ENCODE data around the gene UVSSA. TPM values are rescaled to one million over a fixed set of nuclear protein-coding genes. Genes with fewer than 3 reads are reported as not detected.
"Not testable (repeated sequence)": the region's sequence is repeated elsewhere in the genome, so short reads cannot be mapped to it uniquely, and the experiment has no call there.

The UVSSA gene
- total and polyA plus RNA-seq, 9 of the 15 experiments (the other 6 are each of a cell fraction or from before 2014, with no cell fraction given): 0.21 to 14.6 (median 3.3) TPM

DNA sequence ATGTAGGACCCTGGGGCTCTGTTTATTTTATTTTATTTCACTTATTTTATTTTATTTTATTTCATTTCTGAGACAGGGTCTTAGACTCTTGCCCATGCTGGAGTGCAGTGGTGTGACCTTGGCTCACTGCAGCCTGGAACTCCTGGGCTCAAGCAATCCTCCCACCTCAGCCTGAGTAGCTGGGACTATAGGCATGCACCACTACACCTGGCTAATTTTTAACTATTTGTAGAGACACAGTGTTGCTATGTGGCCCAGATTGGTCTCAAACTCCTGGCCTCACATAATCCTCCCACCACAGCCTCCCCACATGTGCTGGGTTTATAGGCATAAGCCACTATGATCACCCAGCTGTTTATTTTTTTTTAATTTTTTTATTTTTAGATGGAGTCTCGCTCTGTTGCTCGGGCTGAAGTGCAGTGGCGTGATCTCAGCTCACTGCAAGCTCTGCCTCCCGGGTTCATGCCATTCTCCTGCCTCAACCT is 96.7 kb downstream of the UVSSA start:
- H3K27ac ChIP-seq (ENCODE audit: extremely low read depth, low read depth, low read length); DNase-seq (ENCODE audit: extremely low read depth in 1 of 4, low spot score in 3 of 4); H4K20me1 ChIP-seq (replicated peaks; ENCODE audit: control insufficient read depth, insufficient read depth, low read length); H3K9me1 ChIP-seq (ENCODE audit: control insufficient read depth, insufficient read depth, low read length); BruUV-seq (replicated peaks); H2AFZ ChIP-seq (ENCODE audit: low read depth, low read length); FAIRE-seq; POLR2A ChIA-PET; H3K4me1 ChIP-seq (replicated peaks in 1 of 2; ENCODE audit: control insufficient read depth in 2 of 2, insufficient read depth in 2 of 2, low read length in 2 of 2); H3K9ac ChIP-seq (ENCODE audit: insufficient read depth in 1 of 2, low read depth in 2 of 2, low read length in 2 of 2); H3K79me2 ChIP-seq (ENCODE audit: control insufficient read depth, insufficient read depth, low read length); in situ Hi-C loops (cut with MboI); H3K4me2 ChIP-seq (ENCODE audit: insufficient read depth, low read length); H3K36me3 ChIP-seq (ENCODE audit: control insufficient read depth, insufficient read depth, low read length); CTCF ChIA-PET (ENCODE audit: low intra/inter-chr PET ratio); ATAC-seq; H3K4me3 ChIP-seq; intact Hi-C loops (cut with micrococcal nuclease); H3K9me3 ChIP-seq (replicated peaks; ENCODE audit: control insufficient read depth, insufficient read depth, low read depth, low read length): not testable (repeated sequence)
- peaks cover 0 to 33% of the 10 kb centered on the region in 2 experiments; a peak in 2 of 5 replicates for H3K27me3 ChIP-seq (ENCODE audit: control insufficient read depth in 2 of 2, insufficient read depth in 2 of 2, low read length in 2 of 2)
- WGBS (ENCODE audit: insufficient coverage, low coverage, missing lambda C conversion rate): 0% methylated on average over 4 of the region's 4 CpGs

Other genes starting within 250 kb of the UVSSA start
- gene RNF212, start 233.6 kb upstream of the UVSSA start, total RNA-seq (2014; rRNA removed): not detected in 2 replicates
- gene RNF212, start 233.6 kb upstream of the UVSSA start, total RNA-seq (2014; rRNA removed; fragmentation: Illumina TruSeq; extraction: Trizol): not detected in 2 replicates
- gene RNF212, start 233.6 kb upstream of the UVSSA start, total RNA-seq (2015; rRNA removed; fragmentation: Illumina TruSeq; extraction: Trizol): not detected in 2 replicates
- gene RNF212, start 233.6 kb upstream of the UVSSA start, total RNA-seq (2021): not detected in 2 replicates
- not detected in 2 replicates for gene RNF212, start 233.6 kb upstream of the UVSSA start, polyA plus RNA-seq (2011; rRNA removed)
- gene RNF212, start 233.6 kb upstream of the UVSSA start, polyA plus RNA-seq (2014; fragmentation: Illumina TruSeq; extraction: Trizol): not detected in 2 replicates
- not detected for gene RNF212, start 233.6 kb upstream of the UVSSA start, polyA plus RNA-seq (2014; fragmentation: Nextera tagmentation; extraction: Ambion mirVana)
- gene RNF212, start 233.6 kb upstream of the UVSSA start, polyA plus RNA-seq (2014; rRNA removed): 0.04 TPM in 1 of 2 replicates, not detected in the other
- 0.65 and 1.1 TPM in 2 replicates for gene SPON2, start 174.6 kb upstream of the UVSSA start, total RNA-seq (2014; rRNA removed)
- 0.54 and 0.69 TPM in 2 replicates for gene SPON2, start 174.6 kb upstream of the UVSSA start, total RNA-seq (2014; rRNA removed; fragmentation: Illumina TruSeq; extraction: Trizol)
- 0.57 and 0.83 TPM in 2 replicates for gene SPON2, start 174.6 kb upstream of the UVSSA start, total RNA-seq (2015; rRNA removed; fragmentation: Illumina TruSeq; extraction: Trizol)
- 1.4 and 1.8 TPM in 2 replicates for gene SPON2, start 174.6 kb upstream of the UVSSA start, total RNA-seq (2021)
- 2.2 and 4.8 TPM in 2 replicates for gene SPON2, start 174.6 kb upstream of the UVSSA start, polyA plus RNA-seq (2011; rRNA removed)
- gene SPON2, start 174.6 kb upstream of the UVSSA start, polyA plus RNA-seq (2014; fragmentation: Illumina TruSeq; extraction: Trizol): 0.74 and 1.1 TPM in 2 replicates
- under 1 TPM; 0.21 to 0.27 TPM for gene SPON2, start 174.6 kb upstream of the UVSSA start, polyA plus RNA-seq (2014; fragmentation: Nextera tagmentation; extraction: Ambion mirVana)
- gene SPON2, start 174.6 kb upstream of the UVSSA start, polyA plus RNA-seq (2014; rRNA removed): 0.77 and 0.84 TPM in 2 replicates
- gene CTBP1, start 98.1 kb upstream of the UVSSA start, total RNA-seq (2014; rRNA removed): 162 and 230 TPM in 2 replicates
- gene CTBP1, start 98.1 kb upstream of the UVSSA start, total RNA-seq (2014; rRNA removed; fragmentation: Illumina TruSeq; extraction: Trizol): 27.2 and 30.4 TPM in 2 replicates
- 67.9 and 70.4 TPM in 2 replicates for gene CTBP1, start 98.1 kb upstream of the UVSSA start, total RNA-seq (2015; rRNA removed; fragmentation: Illumina TruSeq; extraction: Trizol)
- gene CTBP1, start 98.1 kb upstream of the UVSSA start, total RNA-seq (2021): 134 and 148 TPM in 2 replicates
- gene CTBP1, start 98.1 kb upstream of the UVSSA start, polyA plus RNA-seq (2011; rRNA removed): 68.2 and 72.3 TPM in 2 replicates
- gene CTBP1, start 98.1 kb upstream of the UVSSA start, polyA plus RNA-seq (2014; fragmentation: Illumina TruSeq; extraction: Trizol): 64.0 and 116 TPM in 2 replicates
- gene CTBP1, start 98.1 kb upstream of the UVSSA start, polyA plus RNA-seq (2014; fragmentation: Nextera tagmentation; extraction: Ambion mirVana): 10 to 100 TPM; 14.5 to 20.0 TPM
- gene CTBP1, start 98.1 kb upstream of the UVSSA start, polyA plus RNA-seq (2014; rRNA removed): 111 and 118 TPM in 2 replicates
- 63.2 and 104 TPM in 2 replicates for gene MAEA, start 57.3 kb upstream of the UVSSA start, total RNA-seq (2014; rRNA removed)
- gene MAEA, start 57.3 kb upstream of the UVSSA start, total RNA-seq (2014; rRNA removed; fragmentation: Illumina TruSeq; extraction: Trizol): 18.7 and 20.5 TPM in 2 replicates
- 45.0 and 48.7 TPM in 2 replicates for gene MAEA, start 57.3 kb upstream of the UVSSA start, total RNA-seq (2015; rRNA removed; fragmentation: Illumina TruSeq; extraction: Trizol)
- 84.4 and 86.5 TPM in 2 replicates for gene MAEA, start 57.3 kb upstream of the UVSSA start, total RNA-seq (2021)
- 59.3 and 60.8 TPM in 2 replicates for gene MAEA, start 57.3 kb upstream of the UVSSA start, polyA plus RNA-seq (2011; rRNA removed)
- gene MAEA, start 57.3 kb upstream of the UVSSA start, polyA plus RNA-seq (2014; fragmentation: Illumina TruSeq; extraction: Trizol): 34.3 and 57.0 TPM in 2 replicates
- gene MAEA, start 57.3 kb upstream of the UVSSA start, polyA plus RNA-seq (2014; fragmentation: Nextera tagmentation; extraction: Ambion mirVana): 1 to 10 TPM; 2.1 to 4.7 TPM
- gene MAEA, start 57.3 kb upstream of the UVSSA start, polyA plus RNA-seq (2014; rRNA removed): 72.5 and 74.7 TPM in 2 replicates
- gene NKX1-1, start 59.2 kb downstream of the UVSSA start, total RNA-seq (2014; rRNA removed): not detected in 2 replicates
- not detected in 2 replicates for gene NKX1-1, start 59.2 kb downstream of the UVSSA start, total RNA-seq (2014; rRNA removed; fragmentation: Illumina TruSeq; extraction: Trizol)
- gene NKX1-1, start 59.2 kb downstream of the UVSSA start, total RNA-seq (2015; rRNA removed; fragmentation: Illumina TruSeq; extraction: Trizol): not detected in 2 replicates
- gene NKX1-1, start 59.2 kb downstream of the UVSSA start, total RNA-seq (2021): not detected in 2 replicates
- not detected in 2 replicates for gene NKX1-1, start 59.2 kb downstream of the UVSSA start, polyA plus RNA-seq (2011; rRNA removed)
- gene NKX1-1, start 59.2 kb downstream of the UVSSA start, polyA plus RNA-seq (2014; fragmentation: Illumina TruSeq; extraction: Trizol): not detected in 2 replicates
- gene NKX1-1, start 59.2 kb downstream of the UVSSA start, polyA plus RNA-seq (2014; fragmentation: Nextera tagmentation; extraction: Ambion mirVana): not detected
- not detected in 2 replicates for gene NKX1-1, start 59.2 kb downstream of the UVSSA start, polyA plus RNA-seq (2014; rRNA removed)

All from K562 (cell line).